Right lung (tissue), 10 donors: ENCODE data around the gene TMEM19. TPM values are rescaled to one million over a fixed set of nuclear protein-coding genes. Genes with fewer than 3 reads are reported as not detected.

ENCODE experiments used
- DNase-seq, 2 donors: peaks; one replicate each; pipeline ENCODE4 v3.0.0-alpha.2; 2013
- long read RNA-seq, 8 donors: transcript quantifications; one replicate each; lab custom pipeline, GENCODE V29; 2026
- polyA plus RNA-seq, 5 donors: library from polyadenylated mRNA; unstranded; fragments of 120-200 nt; gene quantifications; one replicate each; pipeline versions ENCODE4 v1.2.1 to v1.2.3, GENCODE V29; 2013; ENCODE audit warnings: inconsistent platforms in 1 of 5, low replicate concordance in 1 of 5; ENCODE audit not compliant: insufficient read length in 5 of 5, insufficient read depth in 1 of 5

Gene TMEM19
- 10 to 100 TPM; 23.0 to 36.0 (median 23.8) TPM for polyA plus RNA-seq
- long read RNA-seq, donor 1, full-length matches to known transcripts, result 6 of 6 reads
- long read RNA-seq, donor 1, partial matches to known transcripts, result 0 of 6 reads
- long read RNA-seq, donor 1, other reads (novel, unspliced or antisense), result 0 of 6 reads
- long read RNA-seq, donor 2, full-length matches to known transcripts, result 3 of 3 reads
- long read RNA-seq, donor 2, partial matches to known transcripts, result 0 of 3 reads
- long read RNA-seq, donor 2, other reads (novel, unspliced or antisense), result 0 of 3 reads
- long read RNA-seq, donor 3, full-length matches to known transcripts, result 8 of 25 reads
- long read RNA-seq, donor 3, partial matches to known transcripts, result 17 of 25 reads
- long read RNA-seq, donor 3, other reads (novel, unspliced or antisense), result 0 of 25 reads
- long read RNA-seq, donor 4, full-length matches to known transcripts, result 2 of 9 reads
- long read RNA-seq, donor 4, partial matches to known transcripts, result 7 of 9 reads
- long read RNA-seq, donor 4, other reads (novel, unspliced or antisense), result 0 of 9 reads
- long read RNA-seq, donor 5, full-length matches to known transcripts, result 5 of 21 reads
- long read RNA-seq, donor 5, partial matches to known transcripts, result 16 of 21 reads
- long read RNA-seq, donor 5, other reads (novel, unspliced or antisense), result 0 of 21 reads
- long read RNA-seq, donor 6, full-length matches to known transcripts, result 5 of 27 reads
- long read RNA-seq, donor 6, partial matches to known transcripts, result 22 of 27 reads
- long read RNA-seq, donor 6, other reads (novel, unspliced or antisense), result 0 of 27 reads
- long read RNA-seq, donor 7, full-length matches to known transcripts, result 8 of 8 reads
- long read RNA-seq, donor 7, partial matches to known transcripts, result 0 of 8 reads
- long read RNA-seq, donor 7, other reads (novel, unspliced or antisense), result 0 of 8 reads
- long read RNA-seq, donor 8, full-length matches to known transcripts, result 2 of 2 reads
- long read RNA-seq, donor 8, partial matches to known transcripts, result 0 of 2 reads
- long read RNA-seq, donor 8, other reads (novel, unspliced or antisense), result 0 of 2 reads

- DNase-seq, result peak; percentile 85 to 89
Measured at GRCh38 chr12:71685914-71686657, at the start of gene TMEM19. TMEM19 (plus strand) TSS chr12:71686082; CDS start chr12:71686681, 599 bp downstream.

- DNase-seq, result peak; percentile 13 to 38
Measured at GRCh38 chr12:71636704-71637115, 49.2 kb upstream of the TMEM19 start.

GRCh38 chr12:71638499-71638898 lies 47.4 kb upstream of the TMEM19 start:
- DNase-seq, result no peak

- no peak for DNase-seq
Measured at GRCh38 chr12:71639341-71639760, 46.5 kb upstream of the TMEM19 start.

GRCh38 chr12:71640316-71640715 lies 45.6 kb upstream of the TMEM19 start:
- DNase-seq, result no peak

GRCh38 chr12:71641390-71641789 lies 44.5 kb upstream of the TMEM19 start:
- DNase-seq, result no peak

- no peak for DNase-seq
Measured at GRCh38 chr12:71642264-71642663, 43.6 kb upstream of the TMEM19 start.

- DNase-seq, result no peak
Measured at GRCh38 chr12:71645268-71645667, 40.6 kb upstream of the TMEM19 start.

GRCh38 chr12:71646512-71646911 lies 39.4 kb upstream of the TMEM19 start:
- DNase-seq, result no peak

- DNase-seq, result no peak
Measured at GRCh38 chr12:71648537-71648936, 37.3 kb upstream of the TMEM19 start.

GRCh38 chr12:71649401-71649800 lies 36.5 kb upstream of the TMEM19 start:
- no peak for DNase-seq

- DNase-seq, result no peak
Measured at GRCh38 chr12:71652656-71653055, 33.2 kb upstream of the TMEM19 start.

- no peak for DNase-seq
Measured at GRCh38 chr12:71653137-71653536, 32.7 kb upstream of the TMEM19 start.

- DNase-seq, result no peak
Measured at GRCh38 chr12:71654200-71654599, 31.7 kb upstream of the TMEM19 start.

GRCh38 chr12:71655495-71655894 lies 30.4 kb upstream of the TMEM19 start:
- DNase-seq, result no peak

- DNase-seq, result no peak
Measured at GRCh38 chr12:71655907-71656306, 30.0 kb upstream of the TMEM19 start.

- no peak for DNase-seq
Measured at GRCh38 chr12:71656740-71657139, 29.1 kb upstream of the TMEM19 start.

- peak in 1 of 2 donors; percentile 6 for DNase-seq
Measured at GRCh38 chr12:71661977-71662530, 23.8 kb upstream of the TMEM19 start.

GRCh38 chr12:71662849-71663560 lies 22.9 kb upstream of the TMEM19 start:
- DNase-seq, result peak; percentile 71 to 76
